GM12878 (cell line): Measurements from ENCODE around the gene COL5A1. TPM values are rescaled to one million over a fixed set of nuclear protein-coding genes. Genes with fewer than 3 reads are reported as not detected.

Source experiments
- ATF2 ChIP-seq: IDR thresholded peaks from 2 replicates; pipeline ENCODE4 v1.6.1; 2012; ENCODE audit warnings: low read length, inconsistent platforms
- CBX3 ChIP-seq: fragments of 200-600 bp; sonication (generic); IDR thresholded peaks from 2 replicates; pipeline ENCODE4 v1.6.1; 2016; ENCODE audit warnings: low read depth, borderline replicate concordance
- CTCF ChIP-seq, 3 experiments: IDR thresholded peaks in 2 of 3; conservative IDR thresholded peaks in 1 of 3; 2 replicates each; pipeline ENCODE4 v1.5.1; 2011; ENCODE audit warnings: low read depth in 3 of 3, low read length in 3 of 3, mild to moderate bottlenecking in 3 of 3, control low read depth in 2 of 3, moderate library complexity in 2 of 3, inconsistent platforms in 1 of 3, mixed read lengths in 1 of 3; ENCODE audit not compliant: control insufficient read depth in 2 of 3, insufficient read depth in 1 of 3; ENCODE audit errors: extremely low read depth in 1 of 3
- E4F1 ChIP-seq: fragments of 450-650 bp; IDR thresholded peaks from 2 replicates; pipeline ENCODE4 v1.6.1; 2018; ENCODE audit warnings: borderline replicate concordance, mild to moderate bottlenecking; ENCODE audit not compliant: partially characterized antibody
- IKZF2 ChIP-seq, 2 experiments: fragments of 450-650 bp; IDR thresholded peaks; 2 replicates each; pipeline ENCODE4 v1.6.1; 2017; ENCODE audit warnings: mild to moderate bottlenecking in 2 of 2, moderate library complexity in 2 of 2
- JUNB ChIP-seq: IDR thresholded peaks from 2 replicates; pipeline ENCODE4 v1.6.1; 2016; ENCODE audit warnings: antibody characterized with exemption, mild to moderate bottlenecking
- KAT2A ChIP-seq: conservative IDR thresholded peaks from 2 replicates; pipeline ENCODE4 v1.6.1; 2011; ENCODE audit warnings: low read depth, low read length; ENCODE audit not compliant: control insufficient read depth
- MTA2 ChIP-seq: fragments of 450-650 bp; IDR thresholded peaks from 2 replicates; pipeline ENCODE4 v1.6.1; 2016; ENCODE audit warnings: low read depth, mild to moderate bottlenecking, moderate library complexity
- NR2F1 ChIP-seq: fragments of 450-650 bp; conservative IDR thresholded peaks from 2 replicates; pipeline ENCODE4 v1.6.1; 2017; ENCODE audit warnings: mild to moderate bottlenecking
- RAD21 ChIP-seq: IDR thresholded peaks from 2 replicates; pipeline ENCODE4 v1.6.1; 2011; ENCODE audit warnings: mild to moderate bottlenecking, low read depth, low read length, moderate library complexity; ENCODE audit not compliant: insufficient read depth
- RB1 ChIP-seq: fragments of 450-650 bp; formaldehyde crosslinking; IDR thresholded peaks from 2 replicates; pipeline ENCODE4 v1.6.1; 2017; ENCODE audit warnings: mild to moderate bottlenecking, borderline replicate concordance
- RUNX3 ChIP-seq: IDR thresholded peaks from 2 replicates; pipeline ENCODE4 v1.6.1; 2012; ENCODE audit warnings: low read length, inconsistent platforms
- SMAD1 ChIP-seq: fragments of 450-650 bp; IDR thresholded peaks from 2 replicates; pipeline ENCODE4 v1.6.1; 2018; ENCODE audit warnings: mild to moderate bottlenecking, low read depth; ENCODE audit not compliant: partially characterized antibody
- SP1 ChIP-seq: IDR thresholded peaks from one replicate; pipeline ENCODE4 v1.6.1; 2011; ENCODE audit warnings: low read depth, low read length
- TCF3 ChIP-seq: IDR thresholded peaks from 2 replicates; pipeline ENCODE4 v1.6.1; 2012; ENCODE audit warnings: low read depth, mild to moderate bottlenecking, low read length, borderline replicate concordance; ENCODE audit not compliant: insufficient read depth
- YBX1 ChIP-seq: fragments of 450-650 bp; IDR thresholded peaks from 2 replicates; pipeline ENCODE4 v1.6.1; 2016; ENCODE audit warnings: antibody characterized with exemption
- ZNF384 ChIP-seq: IDR thresholded peaks from 2 replicates; pipeline ENCODE4 v1.6.1; 2012; ENCODE audit warnings: low read depth, mild to moderate bottlenecking, low read length, improper control_type of control experiment, borderline replicate concordance
- ZZZ3 ChIP-seq: IDR thresholded peaks from 2 replicates; pipeline ENCODE4 v1.6.1; 2011; ENCODE audit warnings: low read depth; ENCODE audit not compliant: control insufficient read depth, insufficient read length
- polyA plus RNA-seq, 11 experiments: library from polyadenylated mRNA; depleted of rRNA in 4 of 11; unstranded in 6 of 11; stranded (reverse) in 5 of 11; fragments of >200 nt; fragmentation: Nextera tagmentation in 4 of 11; fragmentation: Illumina TruSeq in 1 of 11; extraction: Ambion mirVana in 4 of 11; extraction: Trizol in 1 of 11; gene quantifications; 1 replicate in 1 of 11; 2 replicates in 10 of 11; pipeline versions ENCODE4 v1.2.1 to v1.2.3, GENCODE V29; 2011 to 2016; ENCODE audit warnings: inconsistent platforms in 2 of 11, missing spikeins in 2 of 11, low read depth in 1 of 11
- total RNA-seq, 4 experiments: library from RNA; depleted of rRNA in 3 of 4; stranded (reverse); fragments of >200 nt in 3 of 4; fragmentation: Illumina TruSeq in 1 of 4; extraction: Trizol in 1 of 4; gene quantifications; 2 replicates each; pipeline versions ENCODE4 v1.2.1 to v1.2.3, GENCODE V29; 2013 to 2021
- TF ChIP-seq, protein P1 (sequence below): IDR thresholded peaks from 2 replicates; pipeline ENCODE4 v1.6.1; 2012; ENCODE audit warnings: improper control_type of control experiment, low read depth, low read length; ENCODE audit not compliant: insufficient replicate concordance

COL5A1 gene
- total and polyA plus RNA-seq, 10 of the 15 experiments (the other 5 are each of a cell fraction or from before 2014, with no cell fraction given) = under 0.01 to 0.15 (median 0.13) TPM; not detected in 4

DNA sequence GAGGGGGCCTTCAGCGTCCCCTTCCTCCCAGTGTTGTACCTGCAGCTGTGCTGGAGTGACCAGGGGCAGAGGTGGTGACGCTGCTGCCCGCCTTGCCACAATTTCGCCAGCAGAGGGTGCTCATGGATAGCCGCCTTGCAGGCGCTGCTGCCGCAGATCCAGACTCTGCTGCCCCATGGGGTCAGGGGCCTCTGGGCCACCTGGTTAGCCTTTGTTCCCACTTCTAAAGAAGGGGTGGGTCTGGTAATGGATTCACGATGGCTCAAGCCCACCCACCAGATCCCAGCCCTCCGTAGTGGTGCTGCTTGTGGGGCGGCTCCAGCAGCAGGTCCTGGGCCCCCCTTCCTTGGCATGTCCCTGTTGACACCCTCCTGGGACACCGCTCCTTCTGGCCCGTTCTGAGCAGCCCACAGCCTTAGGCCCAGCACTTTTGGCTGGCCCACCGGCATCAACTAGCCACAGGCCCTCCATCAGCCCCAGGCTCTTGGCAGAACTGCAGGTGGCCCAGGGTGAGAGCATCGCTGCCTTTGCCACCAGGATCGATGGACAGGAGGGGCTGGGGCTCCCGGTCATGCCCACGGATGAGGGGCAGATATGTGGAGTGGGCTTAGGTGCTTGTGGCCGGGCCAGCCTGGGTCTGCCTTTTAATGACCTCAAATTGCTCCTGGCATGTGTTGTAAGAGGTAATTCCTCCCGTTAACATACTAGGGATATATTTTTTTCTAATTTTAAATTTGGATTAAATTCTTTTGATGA lies 57.2 kb downstream of the COL5A1 start (continued):
- TF ChIP-seq RUNX3 = 0 out of 2 replicates have a peak, but pooled peaks have one; percentile 17
- TF ChIP-seq JUNB = no peak
- no peak for TF ChIP-seq E4F1
- no peak for TF ChIP-seq ZZZ3
- TF ChIP-seq TCF3 = no peak
- no peak for TF ChIP-seq KAT2A
- no peak for TF ChIP-seq MTA2
- no peak for TF ChIP-seq IKZF2 (IDR thresholded peaks at IDR 0.05)
- no peak for TF ChIP-seq CBX3
- no peak for TF ChIP-seq YBX1
- no peak for TF ChIP-seq ATF2
- no peak for TF ChIP-seq SMAD1
- TF ChIP-seq, protein P1, sequence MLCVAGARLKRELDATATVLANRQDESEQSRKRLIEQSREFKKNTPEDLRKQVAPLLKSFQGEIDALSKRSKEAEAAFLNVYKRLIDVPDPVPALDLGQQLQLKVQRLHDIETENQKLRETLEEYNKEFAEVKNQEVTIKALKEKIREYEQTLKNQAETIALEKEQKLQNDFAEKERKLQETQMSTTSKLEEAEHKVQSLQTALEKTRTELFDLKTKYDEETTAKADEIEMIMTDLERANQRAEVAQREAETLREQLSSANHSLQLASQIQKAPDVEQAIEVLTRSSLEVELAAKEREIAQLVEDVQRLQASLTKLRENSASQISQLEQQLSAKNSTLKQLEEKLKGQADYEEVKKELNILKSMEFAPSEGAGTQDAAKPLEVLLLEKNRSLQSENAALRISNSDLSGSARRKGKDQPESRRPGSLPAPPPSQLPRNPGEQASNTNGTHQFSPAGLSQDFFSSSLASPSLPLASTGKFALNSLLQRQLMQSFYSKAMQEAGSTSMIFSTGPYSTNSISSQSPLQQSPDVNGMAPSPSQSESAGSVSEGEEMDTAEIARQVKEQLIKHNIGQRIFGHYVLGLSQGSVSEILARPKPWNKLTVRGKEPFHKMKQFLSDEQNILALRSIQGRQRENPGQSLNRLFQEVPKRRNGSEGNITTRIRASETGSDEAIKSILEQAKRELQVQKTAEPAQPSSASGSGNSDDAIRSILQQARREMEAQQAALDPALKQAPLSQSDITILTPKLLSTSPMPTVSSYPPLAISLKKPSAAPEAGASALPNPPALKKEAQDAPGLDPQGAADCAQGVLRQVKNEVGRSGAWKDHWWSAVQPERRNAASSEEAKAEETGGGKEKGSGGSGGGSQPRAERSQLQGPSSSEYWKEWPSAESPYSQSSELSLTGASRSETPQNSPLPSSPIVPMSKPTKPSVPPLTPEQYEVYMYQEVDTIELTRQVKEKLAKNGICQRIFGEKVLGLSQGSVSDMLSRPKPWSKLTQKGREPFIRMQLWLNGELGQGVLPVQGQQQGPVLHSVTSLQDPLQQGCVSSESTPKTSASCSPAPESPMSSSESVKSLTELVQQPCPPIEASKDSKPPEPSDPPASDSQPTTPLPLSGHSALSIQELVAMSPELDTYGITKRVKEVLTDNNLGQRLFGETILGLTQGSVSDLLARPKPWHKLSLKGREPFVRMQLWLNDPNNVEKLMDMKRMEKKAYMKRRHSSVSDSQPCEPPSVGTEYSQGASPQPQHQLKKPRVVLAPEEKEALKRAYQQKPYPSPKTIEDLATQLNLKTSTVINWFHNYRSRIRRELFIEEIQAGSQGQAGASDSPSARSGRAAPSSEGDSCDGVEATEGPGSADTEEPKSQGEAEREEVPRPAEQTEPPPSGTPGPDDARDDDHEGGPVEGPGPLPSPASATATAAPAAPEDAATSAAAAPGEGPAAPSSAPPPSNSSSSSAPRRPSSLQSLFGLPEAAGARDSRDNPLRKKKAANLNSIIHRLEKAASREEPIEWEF = no peak
- TF ChIP-seq RAD21 = peak; percentile 90
- TF ChIP-seq CTCF (IDR thresholded peaks at IDR 0.05 in 2 of 3, conservative IDR thresholded peaks at IDR 0.05 in 1 of 3; ENCODE audit: control insufficient read depth in 2 of 3, extremely low read depth in 1 of 3, insufficient read depth in 1 of 3, low read depth in 3 of 3, low read length in 3 of 3) = peak; percentile 85 to 92 (median 89); a peak in 5 of 6 replicates
- 0 out of 2 replicates have a peak, but pooled peaks have one; percentile 27 for TF ChIP-seq RB1
- TF ChIP-seq ZNF384 = no peak
- TF ChIP-seq SP1 = no peak
- 0 out of 2 replicates have a peak, but pooled peaks have one; percentile 12 for TF ChIP-seq NR2F1
